GM18499 (cell line): ENCODE results near the gene SLC4A5.

ENCODE experiments used
- ATAC-seq: cut with Tn5 transposase; IDR thresholded peaks from one replicate; pipeline ENCODE4 v1.9.1; 2021; ENCODE audit warnings: moderate number of reproducible peaks; ENCODE audit not compliant: insufficient read depth, unreplicated experiment

SLC4A5 gene

DNA sequence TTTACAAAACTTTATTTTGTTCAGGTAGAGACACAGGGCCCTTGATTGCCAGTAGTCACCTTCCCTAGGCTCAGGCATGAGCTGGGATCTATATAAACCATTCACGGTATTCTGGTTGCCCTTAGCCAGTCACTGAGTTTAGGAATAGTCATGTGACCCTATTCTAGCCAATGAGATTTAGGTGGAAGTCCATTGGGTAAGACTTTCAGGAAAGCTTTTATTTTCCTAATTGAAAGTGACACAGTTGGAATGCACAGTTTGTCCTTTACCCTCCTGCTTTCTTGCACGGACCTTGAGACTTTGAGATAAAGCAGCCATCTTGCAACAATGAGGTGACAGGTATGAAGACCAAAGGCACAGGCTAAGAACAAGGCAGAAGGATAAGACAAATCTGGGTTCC, 21.5 kb downstream of the SLC4A5 start:
- ATAC-seq: no peak

DNA sequence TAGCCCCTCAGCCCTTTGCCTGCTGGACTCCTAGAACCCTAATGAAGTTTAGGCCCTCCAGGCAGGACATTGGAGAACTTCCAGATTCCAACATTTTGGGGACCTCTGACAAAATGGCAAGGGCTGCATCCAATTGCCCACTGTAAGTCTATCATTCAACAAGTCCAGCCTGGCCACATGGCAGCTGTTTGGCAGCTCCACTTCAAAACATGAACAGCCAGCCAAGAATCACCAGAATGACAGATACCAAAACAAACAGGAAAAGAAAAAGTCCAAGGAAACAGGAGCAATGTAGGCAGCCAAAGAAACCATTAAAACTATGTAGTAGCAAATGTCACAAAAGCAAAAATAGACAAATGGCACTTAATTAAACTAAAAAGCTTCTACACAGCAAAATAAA, 25.5 kb downstream of the SLC4A5 start:
- no peak for ATAC-seq

DNA sequence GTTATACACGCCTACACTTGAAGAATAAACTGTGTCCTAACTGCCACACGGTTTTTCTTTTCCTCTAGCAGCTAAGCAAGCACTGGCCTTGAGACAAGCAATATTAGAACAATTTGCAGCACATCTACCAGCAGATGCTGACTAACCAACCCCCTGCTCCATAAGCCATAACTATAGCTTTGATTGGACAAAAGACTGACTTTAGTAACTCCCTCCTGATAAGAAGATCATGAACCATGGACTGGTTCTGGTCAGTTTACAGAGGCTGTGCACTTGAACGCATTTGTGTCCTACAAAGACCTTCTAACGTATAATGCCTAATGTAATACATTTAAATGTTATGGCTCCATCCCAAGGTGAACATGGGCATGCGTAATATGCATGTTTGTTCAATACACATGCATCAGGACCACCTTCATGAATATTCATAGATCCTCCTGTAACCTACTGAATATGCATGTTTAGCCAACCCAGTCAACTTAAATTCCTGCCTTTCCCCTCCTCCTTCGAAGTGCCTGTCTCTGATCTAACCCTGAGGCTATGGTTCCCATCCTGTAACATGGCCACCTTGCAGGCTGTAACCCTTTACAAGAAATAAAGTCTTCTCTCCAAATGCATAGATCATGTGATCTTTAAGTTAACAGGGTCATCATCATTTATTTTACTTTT, 26.5 kb downstream of the SLC4A5 start:
- no peak for ATAC-seq

DNA sequence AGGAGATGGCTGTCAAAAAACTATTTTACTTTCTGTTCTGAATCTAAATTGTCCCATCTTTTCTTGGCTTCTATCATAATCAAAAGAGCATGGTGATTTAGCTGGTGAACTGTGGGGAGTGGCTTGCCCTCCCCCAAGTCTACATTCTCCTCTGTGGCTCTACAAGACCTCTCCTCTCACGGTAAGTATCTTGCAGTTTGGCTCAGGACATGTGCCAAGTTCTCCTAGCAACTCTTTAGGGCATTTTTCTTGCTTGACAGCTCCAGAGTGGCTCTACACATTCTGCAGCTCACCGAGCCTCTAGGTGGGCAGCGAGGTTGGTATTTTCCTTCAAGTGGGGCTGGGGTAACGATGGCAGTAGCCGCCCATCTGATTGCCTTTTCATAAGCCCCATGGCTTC, 29.1 kb downstream of the SLC4A5 start:
- ATAC-seq: no peak

DNA sequence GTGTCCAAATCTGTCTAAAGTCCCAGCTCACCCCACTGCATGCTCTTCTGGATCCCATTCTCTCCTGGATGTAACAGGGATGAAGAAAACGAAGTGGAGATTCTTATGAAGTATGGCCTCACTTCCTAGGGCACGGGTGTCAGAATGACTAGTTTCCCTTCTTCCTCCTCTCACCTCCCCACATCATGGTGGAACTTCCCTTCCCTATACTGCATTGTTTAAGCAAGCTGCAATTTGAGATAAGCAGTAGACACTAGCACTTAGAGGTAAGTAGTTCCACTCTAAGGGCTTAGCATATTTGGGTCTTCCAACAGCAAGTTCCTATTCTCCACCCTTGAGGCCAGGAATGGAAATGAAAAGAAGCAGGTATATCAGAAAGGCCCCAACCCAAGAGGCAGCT, 29.7 kb downstream of the SLC4A5 start:
- ATAC-seq: no peak

DNA sequence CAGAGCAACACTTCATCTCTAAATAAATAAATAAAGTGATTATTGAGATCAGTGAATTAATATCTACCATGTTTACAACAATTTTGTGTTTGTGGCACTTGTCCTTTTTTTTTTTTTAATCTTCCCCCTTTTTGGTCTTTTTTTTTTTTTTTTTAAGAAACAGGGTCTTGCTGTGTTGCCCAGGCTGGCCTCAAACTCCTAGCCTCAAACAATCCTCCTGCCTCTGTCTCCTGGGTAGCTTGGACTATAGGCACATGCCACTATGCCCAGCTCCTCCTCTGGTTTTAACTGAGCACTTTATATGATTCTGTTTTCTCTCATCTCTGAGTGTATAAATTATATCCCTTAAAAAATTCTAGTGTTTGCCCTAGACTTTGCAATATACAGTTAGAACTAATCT, 30.3 kb downstream of the SLC4A5 start:
- ATAC-seq: no peak

DNA sequence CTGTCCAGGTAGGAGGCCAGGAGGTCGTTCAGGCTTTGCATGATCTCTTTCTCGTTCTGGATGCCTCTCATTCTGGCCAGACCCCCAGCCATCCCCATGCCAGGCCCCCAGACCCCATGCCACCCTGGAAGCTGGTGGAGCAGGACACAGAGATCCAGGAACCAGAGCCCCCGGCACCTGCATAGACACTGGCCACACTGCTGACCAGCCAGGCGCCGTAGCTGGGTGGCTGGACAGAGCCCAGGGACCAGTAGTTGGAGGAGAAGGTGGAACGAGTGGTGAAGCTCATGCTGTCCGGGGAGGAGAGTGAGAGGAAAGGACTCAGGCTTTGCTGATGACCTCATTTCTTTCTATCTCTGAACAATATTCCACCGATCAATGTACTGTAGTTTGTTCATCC, 35.5 kb downstream of the SLC4A5 start:
- no peak for ATAC-seq

DNA sequence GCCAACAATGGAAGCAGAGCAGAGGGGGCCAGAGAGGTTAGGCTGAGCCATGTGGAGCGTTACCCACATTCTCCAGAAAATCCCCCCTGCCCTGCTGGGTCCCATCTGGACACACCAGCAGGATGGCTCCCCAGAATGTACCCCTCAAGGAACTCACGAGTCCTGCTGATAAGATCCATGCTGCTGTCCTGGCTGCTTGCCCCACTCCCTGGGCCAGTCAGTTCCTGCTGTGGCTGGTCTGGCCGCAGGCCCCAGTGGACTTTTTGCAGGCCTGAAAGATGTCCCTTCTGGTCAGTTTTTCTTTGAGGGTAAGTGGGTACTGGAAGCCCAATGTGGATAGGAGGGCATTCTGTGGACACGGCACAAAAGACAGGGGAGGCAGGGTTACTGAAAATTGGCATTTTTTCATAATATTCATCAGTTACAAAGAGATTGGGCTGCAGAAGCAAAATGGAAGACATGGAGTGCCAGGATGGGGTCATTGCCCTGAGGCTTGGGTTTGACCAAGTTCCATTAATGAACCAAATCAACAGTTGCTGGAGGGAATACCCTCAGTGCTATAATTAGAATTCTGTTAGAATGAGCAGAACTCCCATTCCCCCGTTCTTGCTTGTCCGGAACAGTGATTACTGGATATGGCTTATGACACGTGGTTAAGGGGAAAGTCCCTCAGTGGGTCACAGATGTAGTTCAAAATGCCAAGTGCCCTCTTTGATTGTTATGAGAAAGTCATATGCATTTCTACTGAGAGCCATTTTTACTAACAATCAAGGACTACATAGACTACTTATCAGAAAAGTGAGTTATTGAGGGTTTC, 38.7 kb downstream of the SLC4A5 start:
- no peak for ATAC-seq

DNA sequence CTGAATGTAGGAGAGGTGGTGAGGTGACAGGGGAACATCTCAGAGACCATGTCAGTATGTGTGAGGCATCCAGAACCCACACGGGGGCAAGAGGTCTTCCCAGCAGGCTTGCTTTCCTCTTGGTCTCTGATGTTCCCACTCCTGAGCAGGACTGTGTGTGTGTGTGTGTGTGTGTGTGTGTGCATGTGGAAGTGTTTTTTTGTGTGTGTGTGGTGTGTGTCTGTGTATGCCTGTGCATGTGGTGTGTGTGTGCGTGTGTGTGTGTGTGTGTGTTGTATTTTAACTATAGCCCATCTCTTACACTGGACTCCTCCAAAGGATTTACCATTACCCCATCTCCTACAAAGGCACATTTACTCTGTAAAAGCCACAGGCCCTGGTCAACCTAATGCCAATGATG, 40.4 kb downstream of the SLC4A5 start:
- ATAC-seq: no peak

DNA sequence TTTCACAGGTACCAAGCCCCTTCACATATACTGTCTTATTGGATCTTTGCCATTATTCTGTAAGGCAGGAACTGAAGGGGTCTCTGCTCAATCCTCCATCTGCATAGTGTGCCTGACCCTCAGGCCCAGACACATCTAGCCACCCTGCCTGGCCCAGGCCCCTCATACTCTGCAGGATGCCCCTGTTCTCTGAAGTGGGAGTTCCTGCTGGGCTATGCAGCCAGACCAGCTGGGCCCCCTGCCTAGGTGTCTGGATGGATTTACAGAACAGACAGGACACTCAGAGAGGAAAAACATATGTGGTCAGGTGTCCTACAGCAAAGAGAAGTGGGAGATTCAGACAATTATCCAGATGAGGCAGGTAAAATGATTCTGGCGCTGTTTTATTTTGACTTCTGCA, 42.0 kb downstream of the SLC4A5 start:
- no peak for ATAC-seq

DNA sequence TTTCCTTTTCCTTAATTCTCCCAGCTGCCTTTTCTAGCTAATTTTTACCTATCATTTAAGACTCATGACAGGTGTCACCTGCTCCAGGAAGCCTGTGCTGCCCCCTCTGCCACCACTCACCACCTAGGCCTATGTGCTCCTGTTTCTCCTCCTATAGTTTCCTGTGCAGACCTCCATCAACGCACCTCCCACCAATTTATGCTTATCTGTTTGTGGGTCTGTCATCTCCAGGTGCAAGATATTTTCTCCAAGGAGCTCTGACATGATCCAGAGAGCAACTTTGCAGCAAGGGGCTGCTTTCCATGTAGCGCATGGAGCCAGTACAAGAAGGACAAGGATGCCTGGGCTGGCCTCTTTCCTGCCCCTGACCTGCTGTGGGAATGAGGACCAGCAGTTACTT, 42.7 kb downstream of the SLC4A5 start:
- ATAC-seq: no peak

DNA sequence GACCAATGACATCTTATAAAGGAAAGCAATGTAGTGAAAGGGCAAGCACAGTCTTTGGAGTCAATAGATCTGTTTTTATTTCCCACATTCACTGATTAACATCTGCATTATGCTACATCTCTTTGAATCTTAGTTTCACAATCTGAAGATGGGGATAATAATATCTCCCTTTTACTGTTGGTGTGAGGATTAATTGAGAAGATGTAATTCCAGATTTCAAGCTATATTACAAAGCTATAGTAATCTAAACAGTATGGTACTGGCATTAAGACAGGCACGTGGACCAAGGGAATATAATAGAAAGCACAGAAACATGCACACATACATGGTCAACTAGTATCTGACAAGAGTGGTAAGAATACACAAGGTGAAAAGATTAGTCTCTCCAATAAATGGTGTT, 45.3 kb downstream of the SLC4A5 start:
- no peak for ATAC-seq

DNA sequence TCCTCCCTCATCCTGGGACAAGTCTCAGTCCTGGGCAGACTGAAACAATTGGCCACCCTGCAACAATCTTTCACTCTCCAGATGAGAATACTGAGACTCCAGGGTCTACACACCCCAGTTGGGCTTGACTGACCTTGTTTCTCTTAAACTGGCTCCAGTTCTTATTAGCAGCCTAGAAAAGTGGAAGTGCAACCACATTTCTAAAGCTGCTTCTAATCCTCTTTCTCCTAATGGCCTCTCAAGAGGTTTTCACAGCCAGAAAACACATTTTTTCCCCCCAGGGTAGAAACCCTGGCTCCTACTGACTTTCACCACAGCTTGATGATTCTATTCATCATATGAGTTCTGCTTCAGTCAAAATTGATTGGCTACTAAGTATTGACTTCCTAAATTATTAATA, 45.8 kb downstream of the SLC4A5 start:
- no peak for ATAC-seq

DNA sequence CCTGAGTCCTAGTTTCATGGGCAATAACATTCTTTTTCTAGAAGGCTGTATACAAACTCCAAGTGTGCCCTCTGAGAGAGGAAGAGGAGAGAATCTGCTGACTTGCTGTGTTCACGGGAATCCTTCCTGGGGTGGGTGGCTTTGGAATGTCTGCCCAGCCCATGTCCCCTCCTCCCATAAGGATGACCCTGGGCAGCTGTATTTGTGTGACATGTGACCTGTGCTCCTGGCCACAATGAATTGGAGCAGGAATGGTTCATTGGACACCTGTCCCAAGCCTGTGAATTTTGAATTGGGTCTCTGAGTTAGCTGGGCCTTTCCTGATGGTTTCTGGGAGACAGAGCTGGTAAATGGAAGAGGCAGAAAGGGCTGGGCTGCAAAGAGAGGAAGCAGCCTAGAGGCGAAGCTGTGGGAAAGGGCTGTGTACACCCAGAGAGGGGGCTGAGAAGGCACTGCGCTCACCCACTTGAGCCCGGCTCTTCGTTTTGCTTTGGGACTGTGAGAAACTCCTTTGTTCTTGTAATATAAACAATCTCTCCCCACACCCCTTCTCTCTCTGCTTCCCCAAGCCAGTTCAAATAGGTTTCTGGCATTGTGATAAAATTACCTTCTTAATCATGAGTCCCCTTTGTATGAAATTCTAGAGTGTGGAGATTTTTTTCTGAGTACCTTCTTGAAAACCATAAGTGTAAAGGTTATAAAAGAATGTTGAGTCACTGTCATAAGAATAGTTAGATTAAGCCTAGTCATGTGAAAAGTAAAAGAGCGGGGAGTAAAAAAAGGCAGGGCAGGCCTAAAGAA, 49.8 kb downstream of the SLC4A5 start:
- no peak for ATAC-seq

DNA sequence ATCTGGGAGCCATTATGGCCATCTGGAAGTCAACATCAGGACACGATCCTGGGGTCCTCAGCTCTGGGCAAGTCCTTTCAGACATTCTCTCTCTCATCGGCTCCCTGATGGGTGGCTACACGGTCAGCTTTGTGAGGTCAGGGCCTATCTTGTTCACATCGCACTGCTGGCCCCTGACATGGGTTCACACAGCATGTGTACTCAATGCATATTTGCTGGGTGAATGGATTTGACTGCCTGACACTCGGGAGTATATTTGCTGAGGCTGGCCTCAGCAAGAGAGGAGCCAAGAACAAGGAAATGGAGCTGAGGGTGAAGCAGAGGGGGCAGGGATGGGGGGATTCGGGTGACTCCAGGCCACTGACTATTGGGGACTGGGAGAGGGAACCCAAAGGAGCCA, 50.5 kb downstream of the SLC4A5 start:
- no peak for ATAC-seq

DNA sequence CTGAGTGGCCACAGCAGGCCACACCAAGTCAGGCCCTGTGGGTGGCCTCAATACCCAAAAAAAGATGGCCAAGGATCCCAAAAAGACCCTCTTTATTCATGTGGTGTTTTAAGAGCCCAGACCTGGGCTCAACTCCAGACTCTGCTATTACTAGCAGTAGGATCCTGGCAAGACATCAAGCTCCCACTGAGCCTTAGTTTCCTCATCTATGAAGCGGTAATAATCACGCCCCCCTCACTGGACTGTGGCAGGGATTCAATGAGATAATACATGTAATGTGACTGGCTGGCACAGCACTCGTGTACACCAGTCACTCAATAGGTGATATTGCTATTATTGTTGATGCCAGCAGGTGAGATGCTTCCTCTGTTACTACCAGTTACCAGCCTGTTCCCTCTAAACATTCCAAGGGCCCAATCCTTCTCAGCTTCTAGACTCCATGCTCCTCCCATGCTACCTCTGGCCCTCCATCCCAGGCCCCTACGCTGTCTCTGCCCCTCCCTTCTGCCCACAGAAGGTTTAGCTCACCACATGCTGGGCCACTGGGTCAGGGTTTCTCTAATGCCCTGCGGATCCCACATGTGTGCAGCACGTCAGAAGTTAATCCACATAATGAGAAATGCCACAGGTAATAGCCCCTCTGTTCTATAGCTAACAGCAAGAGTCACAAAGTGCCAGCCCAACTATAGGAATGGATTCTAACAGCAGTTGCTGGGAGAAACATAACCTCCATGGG, 51.2 kb downstream of the SLC4A5 start:
- no peak for ATAC-seq

DNA sequence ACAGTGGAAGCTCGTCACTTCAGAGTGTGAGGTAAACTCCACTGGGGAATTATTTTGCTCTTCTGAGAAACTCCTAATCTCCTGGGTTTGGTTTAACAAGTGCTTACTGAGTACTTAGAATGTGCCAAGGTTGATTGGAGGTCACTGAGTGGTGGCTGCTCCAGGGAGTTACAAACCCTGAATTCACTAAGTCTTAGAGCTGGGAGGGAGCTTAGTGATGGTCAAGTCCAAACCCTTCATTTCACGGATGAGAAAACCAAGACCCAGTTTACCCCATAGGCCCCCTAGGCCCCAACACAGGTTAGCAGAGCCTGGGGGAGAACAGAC, 52.0 kb downstream of the SLC4A5 start:
- no peak for ATAC-seq

DNA sequence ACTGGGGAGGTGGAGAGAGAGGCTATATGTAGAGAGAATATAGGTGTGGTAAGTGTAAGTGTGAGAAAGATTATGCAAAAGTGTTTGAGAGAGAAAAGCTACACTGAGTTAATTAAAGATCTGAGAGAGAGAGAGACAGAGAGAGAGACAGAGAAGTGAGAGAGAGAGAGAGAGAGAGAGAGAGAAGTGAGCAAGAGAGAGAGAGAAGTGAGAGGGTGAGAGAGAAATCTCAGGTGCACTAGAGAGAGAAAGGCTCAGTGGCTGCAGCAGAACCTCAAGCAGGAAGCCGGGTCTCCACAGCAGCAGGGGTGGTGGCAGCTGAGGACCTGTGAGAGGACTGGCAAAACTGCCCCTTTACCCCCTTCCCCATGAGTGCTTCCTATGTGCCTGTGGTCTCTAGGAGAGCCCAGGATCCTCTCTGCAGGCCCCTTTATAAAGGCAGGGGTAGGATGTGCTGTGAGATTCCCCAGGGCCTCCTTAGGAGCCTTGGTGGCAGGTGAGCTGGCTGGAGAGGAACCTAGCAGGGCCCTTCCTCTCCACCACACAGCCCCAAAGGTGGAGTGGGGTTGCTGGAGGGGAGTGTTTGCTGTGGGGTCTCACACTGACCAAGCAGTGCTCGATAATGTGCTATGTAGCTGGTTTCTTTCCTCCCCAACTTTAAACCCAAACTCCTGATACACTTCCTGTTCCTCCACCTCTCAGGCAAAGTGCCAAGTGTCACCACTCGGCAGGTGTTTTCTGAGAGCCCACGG, 52.6 kb downstream of the SLC4A5 start:
- no peak for ATAC-seq

DNA sequence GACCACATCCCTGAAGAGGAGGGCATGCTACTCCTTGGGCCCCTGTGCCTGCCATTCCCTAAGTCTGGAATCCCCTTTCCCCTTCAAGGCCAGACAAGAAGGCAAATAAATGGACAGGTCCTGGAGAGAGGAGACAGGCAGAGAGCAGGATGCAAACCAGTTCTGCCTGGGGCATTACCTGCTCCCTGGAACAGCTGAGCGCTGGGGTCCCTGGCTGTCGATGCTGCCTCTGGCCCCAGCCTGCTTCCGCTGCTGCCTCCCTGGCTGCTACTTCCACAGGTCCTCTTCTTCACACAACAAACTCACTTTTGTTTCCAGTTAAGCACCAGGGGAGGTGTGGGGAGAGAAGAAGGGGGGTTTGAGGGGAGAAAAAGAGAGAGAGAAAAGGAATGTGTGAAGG, 53.1 kb downstream of the SLC4A5 start:
- no peak for ATAC-seq

DNA sequence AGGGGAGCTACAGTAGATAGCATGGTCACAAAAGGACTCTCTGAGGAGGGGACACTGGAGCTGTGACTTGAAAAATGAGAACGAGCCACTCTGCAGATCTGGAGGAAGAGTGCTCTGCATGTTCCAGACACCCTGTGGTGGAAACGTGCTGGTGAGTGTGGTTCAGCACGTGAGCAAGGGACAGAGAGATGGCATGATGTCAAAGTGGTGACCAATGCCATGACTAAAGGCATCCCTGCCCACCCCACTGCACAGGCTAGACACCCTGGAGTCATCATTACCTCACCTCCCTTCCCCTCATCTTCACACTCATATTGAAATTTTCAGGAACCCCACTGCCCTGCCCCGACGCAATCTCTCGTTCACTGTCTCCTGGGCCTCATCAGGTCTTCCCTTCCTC, 56.5 kb downstream of the SLC4A5 start:
- no peak for ATAC-seq
